HG02642 (cell line): ENCODE results near the gene FAM149B1.

Experiments used
- ATAC-seq: cut with Tn5 transposase; IDR thresholded peaks from one replicate; pipeline ENCODE4 v1.9.1; 2021; ENCODE audit warnings: mild to moderate bottlenecking; ENCODE audit not compliant: unreplicated experiment, poor library complexity

FAM149B1 gene

DNA sequence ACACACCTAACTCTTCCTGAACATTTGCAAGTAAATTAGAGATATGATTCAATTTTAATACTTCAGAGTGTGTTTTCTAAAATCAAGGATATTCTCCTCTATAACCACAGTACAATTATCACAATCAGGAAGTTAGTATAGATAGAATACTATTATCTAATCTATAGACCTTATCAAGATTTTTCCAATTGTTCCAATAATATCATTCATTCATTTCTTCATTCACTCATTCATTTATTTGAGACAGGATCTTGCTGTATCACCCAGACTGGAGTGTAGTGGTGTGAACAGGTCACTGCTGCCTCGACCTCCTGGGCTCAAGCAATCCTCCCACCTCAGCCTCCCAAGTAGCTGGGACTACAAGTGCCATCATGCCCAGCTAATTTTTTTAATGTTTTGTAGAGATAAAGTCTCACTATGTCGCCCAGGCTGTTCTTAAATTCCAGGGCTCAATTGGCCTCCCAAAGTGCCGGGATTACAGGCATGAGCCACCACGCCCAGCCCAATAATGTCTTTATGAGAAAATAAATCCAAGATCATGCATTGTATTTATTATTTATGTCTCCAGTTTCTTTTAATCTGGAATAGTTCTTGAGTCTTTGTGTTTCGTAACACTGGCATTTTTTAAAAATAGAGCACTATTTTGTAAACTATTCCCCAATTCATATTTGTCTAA is 95.1 kb downstream of the FAM149B1 start:
- no peak for ATAC-seq

DNA sequence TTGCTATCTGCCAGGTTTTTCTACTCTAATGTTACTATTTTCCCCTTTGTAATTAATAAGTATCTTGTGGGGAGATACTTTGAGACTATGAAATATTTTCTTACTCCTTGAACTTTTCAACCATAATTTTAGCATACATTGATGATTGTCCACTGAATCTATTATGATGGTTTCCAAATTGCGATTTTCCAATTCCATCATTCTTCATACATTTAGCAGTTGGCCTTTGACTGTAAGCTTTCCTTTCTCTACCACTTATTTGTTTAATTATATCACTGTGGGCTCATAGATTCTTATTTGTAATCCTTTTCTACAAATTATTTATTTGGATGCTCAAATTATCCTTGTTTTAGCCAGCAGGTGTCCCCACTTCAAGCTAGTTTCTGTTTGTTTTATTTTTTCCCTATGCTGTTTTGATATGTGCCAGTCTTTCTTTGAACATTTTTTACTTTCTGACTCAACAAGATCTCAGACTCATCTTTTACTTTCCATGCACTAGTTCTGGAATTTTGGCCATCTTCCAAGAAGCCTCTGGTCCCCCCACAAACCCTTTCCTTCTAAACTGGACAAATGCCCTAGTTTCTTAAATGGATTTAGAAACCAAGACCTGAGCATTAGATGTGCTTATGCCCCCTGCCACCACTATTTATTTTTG is 95.9 kb downstream of the FAM149B1 start:
- no peak for ATAC-seq

DNA sequence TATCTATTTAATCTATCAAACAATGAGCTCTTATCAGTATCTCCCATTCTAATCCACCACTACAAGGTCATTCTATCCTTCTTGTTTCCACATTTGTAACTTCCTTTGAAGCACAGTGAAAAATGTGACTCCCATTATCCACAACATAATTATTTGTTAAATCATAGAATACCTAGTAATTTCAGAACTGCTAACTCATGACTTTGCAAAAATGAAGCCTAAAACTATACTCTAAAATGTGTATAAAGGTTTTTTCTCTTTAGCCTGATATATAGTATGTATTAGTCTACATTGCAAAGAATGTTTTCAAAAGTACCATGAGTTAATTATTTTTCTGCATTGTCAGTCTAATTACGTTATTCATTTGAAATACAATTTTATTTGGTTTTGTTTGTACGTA is 96.5 kb downstream of the FAM149B1 start:
- no peak for ATAC-seq

DNA sequence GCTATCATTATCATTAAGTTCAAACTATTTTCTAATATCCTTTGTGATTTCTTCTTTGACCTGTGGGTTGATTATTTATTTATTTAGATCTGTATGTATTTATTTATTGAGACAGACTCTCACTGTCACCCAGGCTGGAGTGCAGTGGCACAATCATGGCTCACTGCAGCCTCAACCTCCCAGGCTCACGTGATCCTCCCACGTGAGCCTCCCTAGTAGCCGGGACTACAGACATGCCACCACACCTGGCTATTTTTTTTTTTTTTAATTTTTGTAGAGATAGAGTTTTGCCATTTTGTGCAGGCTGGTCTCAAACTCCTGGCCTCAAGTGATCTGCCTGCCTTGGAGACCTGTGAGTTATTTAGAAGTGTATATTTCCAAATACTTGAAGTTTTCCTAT is 113.2 kb downstream of the FAM149B1 start:
- ATAC-seq = no peak

DNA sequence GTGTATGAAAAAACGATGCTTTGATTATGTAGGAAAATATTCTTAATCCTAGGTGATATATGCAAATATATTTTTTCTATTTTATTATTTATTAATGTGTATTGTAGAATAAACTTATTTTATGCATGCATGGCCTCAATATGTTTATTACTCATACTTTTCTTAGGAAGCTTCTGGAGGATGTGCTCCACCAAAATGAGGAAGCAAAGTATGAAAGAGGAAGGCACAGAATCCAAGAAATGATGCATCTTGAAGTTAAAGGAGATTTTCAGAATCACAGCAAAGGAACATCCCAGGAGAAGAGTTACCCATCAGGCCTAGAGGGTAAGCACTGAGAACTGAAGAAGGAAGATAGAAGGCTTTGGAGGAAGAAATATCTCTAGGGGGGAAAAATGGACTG is 119.5 kb downstream of the FAM149B1 start:
- ATAC-seq = no peak

DNA sequence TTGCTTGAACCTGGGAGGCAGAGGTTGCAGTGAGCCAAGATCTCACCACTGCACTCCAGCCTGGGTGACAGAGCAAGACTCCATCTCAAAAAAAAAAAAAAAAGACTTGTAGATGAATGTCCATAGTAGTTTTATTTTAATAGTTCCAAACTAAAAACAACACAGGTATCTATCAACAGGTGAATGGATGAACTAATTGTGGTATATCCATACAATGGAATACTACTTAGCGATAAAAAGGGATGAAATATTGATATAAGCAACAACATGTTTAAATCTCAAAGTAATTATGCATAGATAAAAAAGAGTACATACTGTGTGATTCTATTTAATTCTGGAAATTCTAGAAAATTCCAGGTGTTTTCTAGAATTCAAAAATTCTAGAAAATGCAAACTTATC is 122.0 kb downstream of the FAM149B1 start:
- no peak for ATAC-seq

DNA sequence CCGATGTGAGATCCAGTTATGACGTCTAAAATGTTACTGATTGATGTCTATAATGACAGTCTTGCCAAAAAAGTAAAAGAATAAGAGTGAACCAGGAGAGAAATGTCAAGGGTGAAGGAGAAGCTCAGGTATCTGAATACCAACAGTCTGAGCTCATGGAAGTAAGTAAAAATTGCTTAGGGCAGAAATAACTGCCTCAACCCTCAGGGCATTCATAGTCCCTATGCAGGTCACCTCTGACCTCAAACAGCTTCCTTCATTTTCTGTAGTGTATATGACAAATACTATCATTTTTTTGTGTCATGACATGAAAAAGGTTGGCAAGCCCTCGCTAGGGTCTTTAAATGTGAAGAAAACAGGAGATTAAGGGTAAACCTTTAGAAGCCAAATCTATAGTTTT is 125.5 kb downstream of the FAM149B1 start:
- ATAC-seq = no peak
